GM19099 (cell line): ENCODE data around the gene OLAH.

Experiments
- POLR2A ChIP-seq: IDR thresholded peaks from 3 replicates; pipeline ENCODE4 v1.6.1; 2011; ENCODE audit warnings: low read depth; ENCODE audit not compliant: insufficient read length; ENCODE audit errors: extremely low read depth

OLAH gene

DNA sequence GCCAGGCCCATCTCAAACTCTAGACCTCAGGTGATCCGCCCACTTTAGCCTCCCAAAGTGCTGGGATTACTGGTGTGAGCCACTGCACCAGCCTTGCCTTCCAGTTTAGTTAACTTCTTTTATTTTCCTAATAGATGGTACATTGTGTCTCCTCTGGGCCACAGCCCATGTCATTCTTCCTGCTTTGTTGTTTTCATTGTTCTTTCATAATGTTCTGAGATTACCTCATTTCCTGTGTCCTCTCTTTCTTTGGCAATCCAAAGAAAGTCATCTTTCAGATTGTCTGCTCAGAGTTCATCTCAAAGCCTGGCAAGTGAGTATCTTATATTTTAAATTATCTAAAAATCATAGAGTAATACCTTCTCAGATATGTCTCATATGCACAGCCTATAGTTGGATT, at the start of gene OLAH:
TSS of gene OLAH (plus strand) at position 270 of the 400 bp plus-strand sequence. CDS start 3,346 bp downstream, outside the sequence.
- no peak for TF ChIP-seq POLR2A

DNA sequence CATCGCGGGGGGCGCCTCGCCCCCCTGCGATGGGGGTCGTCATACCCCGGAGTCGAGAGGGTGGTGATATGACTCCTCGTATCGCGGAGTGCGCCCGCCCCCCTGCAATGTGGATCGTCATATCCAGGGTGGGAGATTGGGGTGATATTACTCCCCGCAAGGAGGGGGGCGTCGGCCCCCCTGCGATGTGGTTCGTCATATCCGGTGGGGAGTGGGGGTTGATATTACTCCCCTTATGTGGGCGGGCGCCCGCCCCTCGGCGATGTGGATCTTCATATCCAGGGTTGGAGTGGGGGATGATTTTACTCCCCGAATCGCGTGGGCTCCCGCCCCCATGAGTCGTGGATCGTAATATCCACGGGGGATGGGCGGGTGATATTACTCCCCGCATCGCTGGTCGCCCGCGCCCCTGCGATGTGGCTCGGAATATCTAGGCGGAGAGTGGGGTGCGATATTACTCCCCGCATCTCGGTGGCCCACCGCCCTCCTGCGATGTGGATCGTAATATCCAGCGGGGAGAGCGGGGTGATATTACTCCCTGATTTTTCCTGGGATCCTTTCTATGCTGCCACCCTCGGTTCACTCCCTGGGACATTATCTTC, 47.7 kb upstream of the OLAH start:
- TF ChIP-seq POLR2A, result no peak

GRCh38 chr10:15015451-15015850, 28.3 kb upstream of the OLAH start:
- no peak for TF ChIP-seq POLR2A

DNA sequence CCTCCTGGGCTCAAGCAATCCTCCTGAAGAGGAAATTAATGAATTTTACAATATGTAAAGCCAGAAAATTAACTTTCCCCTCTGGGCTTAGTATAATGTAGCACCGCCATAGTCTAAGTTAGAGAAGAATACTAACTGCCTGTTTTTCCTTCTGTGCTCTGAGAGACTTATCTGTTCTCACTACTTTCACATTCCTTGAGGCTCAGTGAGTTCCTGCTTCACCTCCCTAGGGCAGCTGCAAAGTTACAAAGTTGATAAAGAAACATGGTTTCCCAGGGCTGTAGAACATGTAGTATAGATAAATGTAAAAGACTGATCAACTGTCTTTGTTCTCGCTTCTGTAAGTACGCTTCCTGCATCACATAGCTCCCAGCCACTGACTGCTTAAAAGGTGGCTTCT, 16.0 kb upstream of the OLAH start:
- TF ChIP-seq POLR2A, result no peak

GRCh38 chr10:15035385-15036301, 8.1 kb upstream of the OLAH start:
- no peak for TF ChIP-seq POLR2A

GRCh38 chr10:15037691-15038090, 6.1 kb upstream of the OLAH start:
- no peak for TF ChIP-seq POLR2A

- no peak for TF ChIP-seq POLR2A
These were observed 5.3 kb upstream of the OLAH start for GRCh38 chr10:15038416-15038815.

GRCh38 chr10:15045380-15045779, 1.6 kb downstream of the OLAH start:
- TF ChIP-seq POLR2A, result no peak

DNA sequence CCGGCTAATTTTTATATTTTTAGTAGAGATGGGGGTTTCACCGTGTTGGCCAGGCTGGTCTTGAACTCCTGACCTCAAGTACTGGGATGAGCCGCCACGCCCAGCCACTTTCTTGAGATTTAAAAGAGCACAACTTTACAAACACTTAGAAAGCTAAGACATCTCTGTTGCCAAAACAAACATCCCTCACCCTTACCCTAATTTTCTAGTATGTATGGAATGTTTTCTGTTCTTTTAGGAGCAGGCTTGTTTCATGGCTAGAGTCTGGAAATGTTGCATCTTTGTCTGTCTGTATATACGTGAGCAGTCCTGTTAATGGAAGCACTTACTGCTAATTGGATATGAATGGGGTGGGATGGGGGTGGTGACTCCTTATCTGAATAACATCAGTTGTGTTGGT, 2.9 kb downstream of the OLAH start:
- TF ChIP-seq POLR2A, result no peak

- no peak for TF ChIP-seq POLR2A
These were observed 5.8 kb downstream of the OLAH start for GRCh38 chr10:15049533-15049932.

DNA sequence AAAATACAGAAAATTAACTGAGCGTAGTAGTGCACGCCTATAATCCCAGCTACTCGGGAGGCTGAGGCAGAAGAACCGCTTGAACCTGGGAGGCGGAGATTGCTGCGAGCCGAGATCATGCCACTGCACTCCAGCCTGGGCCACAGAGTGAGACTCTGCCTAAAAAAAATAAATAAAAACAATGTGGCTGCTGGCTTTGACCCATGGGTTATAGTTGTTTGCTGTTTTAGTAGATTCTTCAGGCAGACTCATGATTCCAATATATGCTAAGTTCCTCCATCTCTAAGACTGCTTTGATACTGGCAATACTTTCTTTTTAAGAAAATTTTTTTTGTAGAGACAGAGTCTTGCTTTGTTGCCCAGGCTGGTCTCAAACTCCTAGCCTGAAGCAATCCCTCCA, 8.4 kb downstream of the OLAH start:
- no peak for TF ChIP-seq POLR2A

- TF ChIP-seq POLR2A, result no peak
These were observed 9.3 kb downstream of the OLAH start for GRCh38 chr10:15053061-15053460.

DNA sequence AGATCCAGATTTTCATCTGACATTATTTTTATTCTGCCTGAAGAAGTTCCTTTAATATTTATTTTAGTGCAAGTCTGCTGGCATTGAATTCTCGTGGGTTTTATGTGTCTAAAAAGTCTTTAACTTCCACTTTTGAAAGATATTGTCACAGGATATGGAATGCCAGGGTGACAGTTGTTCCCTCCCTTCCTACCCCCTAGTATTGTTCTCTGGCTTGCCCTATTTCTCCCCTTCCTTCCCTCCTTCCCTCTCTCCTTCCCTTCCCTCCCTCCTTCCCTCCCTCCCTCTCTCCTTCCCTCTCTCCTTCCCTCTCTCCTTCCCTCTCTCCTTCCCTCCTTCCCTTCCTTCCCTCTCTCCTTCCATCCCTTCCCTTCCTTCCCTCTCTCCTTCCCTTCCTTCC, 14.9 kb downstream of the OLAH start:
- TF ChIP-seq POLR2A, result no peak

DNA sequence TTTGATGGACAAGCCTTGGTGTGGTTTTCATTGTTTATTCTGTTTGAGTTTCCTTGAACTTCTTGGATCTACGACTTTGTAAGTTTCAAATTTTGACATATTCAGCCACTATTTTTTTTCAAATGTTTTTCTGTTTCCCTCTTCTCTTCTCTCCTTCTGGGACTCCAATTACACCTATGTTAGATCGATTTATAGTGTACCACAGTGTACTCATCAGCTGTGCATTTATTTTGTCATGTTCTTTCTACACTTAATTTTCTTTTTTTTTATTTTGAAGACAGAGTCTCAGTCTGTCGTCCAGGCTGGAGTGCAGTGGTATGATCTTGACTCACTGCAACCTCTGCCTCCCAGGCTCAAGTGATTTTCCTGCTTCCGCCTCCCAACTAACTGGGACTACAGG, 16.2 kb downstream of the OLAH start:
- TF ChIP-seq POLR2A, result no peak

DNA sequence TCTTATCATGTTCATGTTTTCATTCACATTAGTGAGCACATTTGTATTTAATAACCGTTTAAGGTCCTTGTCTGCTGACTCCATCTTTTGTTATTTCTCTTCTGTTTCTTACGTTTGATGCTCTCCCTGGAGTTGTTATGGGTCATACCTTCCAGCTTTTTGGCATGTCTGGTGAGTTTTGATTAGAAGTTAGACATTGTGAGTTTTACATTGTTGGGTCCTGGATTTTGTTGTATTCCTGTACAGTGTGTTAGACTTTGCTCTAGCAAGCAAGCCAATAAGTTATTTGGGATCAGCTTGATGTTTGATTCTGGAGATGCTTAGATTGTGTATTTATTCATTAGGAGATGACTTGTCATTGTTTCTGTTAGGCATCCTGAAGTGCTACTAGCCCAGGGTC, 16.9 kb downstream of the OLAH start:
- TF ChIP-seq POLR2A, result no peak

GRCh38 chr10:15067154-15067553, 23.4 kb downstream of the OLAH start:
- TF ChIP-seq POLR2A, result no peak
